Mononuclear cell (primary cell): ENCODE data around the gene PAK1. TPM values are rescaled to one million over a fixed set of nuclear protein-coding genes. Genes with fewer than 3 reads are reported as not detected.
"Not testable (repeated sequence)": the region's sequence is repeated elsewhere in the genome, so short reads cannot be mapped to it uniquely, and the experiment has no call there.

ENCODE experiments used
- H3K27me3 ChIP-seq: 2 replicates; pipeline ENCODE4 v1.6.0; 2011; ENCODE audit warnings: low read length, control low read depth; ENCODE audit not compliant: insufficient read depth
- H3K4me1 ChIP-seq: 2 replicates; pipeline ENCODE4 v1.5.1; 2011; ENCODE audit warnings: mild to moderate bottlenecking, low read length, control low read depth; ENCODE audit not compliant: insufficient read depth
- H3K4me3 ChIP-seq: 2 replicates; pipeline ENCODE4 v1.5.1; 2011; ENCODE audit warnings: mild to moderate bottlenecking, low read length, moderate library complexity
- H3K9me3 ChIP-seq: 2 replicates; pipeline ENCODE4 v1.5.1; 2011; ENCODE audit warnings: low read depth, mild to moderate bottlenecking, control low read depth, low read length
- total RNA-seq: library from RNA; depleted of rRNA; stranded (reverse); fragments of >200 nt; gene quantifications from one replicate; pipeline ENCODE4 v1.2.3, GENCODE V29; 2012

The PAK1 gene
- total RNA-seq, 1 donor, result 29.2 TPM

- Histone ChIP-seq H3K4me3 (no peak overlapping the region), H3K4me1 (no peaks in the 10 kb centered on the region), H3K27me3 (no peaks in the 10 kb centered on the region), H3K9me3 (no peaks in the 10 kb centered on the region)
Observed at GRCh38 chr11:77316733-77317342, 157.1 kb downstream of the PAK1 start.

DNA sequence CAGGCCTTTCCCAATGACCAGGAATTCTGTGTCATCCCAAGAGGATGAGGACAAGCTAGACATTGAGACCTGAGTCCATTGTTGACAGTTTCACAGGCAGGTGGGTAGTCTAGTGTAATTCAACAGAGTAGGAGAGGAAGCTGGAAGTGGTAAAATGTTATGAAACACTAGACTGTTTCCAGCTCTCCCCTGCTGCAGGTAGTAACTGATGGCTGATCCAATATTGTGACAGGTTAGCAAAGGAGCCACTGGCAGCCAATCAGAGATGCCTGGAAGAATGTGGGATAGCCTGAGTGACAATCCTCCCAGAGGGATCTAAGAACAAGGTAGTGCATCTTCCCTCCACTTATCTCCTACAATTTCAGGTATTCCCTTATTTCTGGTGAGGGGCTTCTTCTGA is 161.8 kb downstream of the PAK1 start:
- H3K4me1 ChIP-seq, result no peaks in the 10 kb centered on the region
- no peak overlapping the region for H3K4me3 ChIP-seq
- H3K27me3 ChIP-seq, result no peaks in the 10 kb centered on the region
- no peaks in the 10 kb centered on the region for H3K9me3 ChIP-seq

- Histone ChIP-seq H3K27me3 (no peaks in the 10 kb centered on the region), H3K9me3 (no peaks in the 10 kb centered on the region), H3K4me1 (no peaks in the 10 kb centered on the region), H3K4me3 (no peak overlapping the region)
Observed at GRCh38 chr11:77311701-77312100, 162.2 kb downstream of the PAK1 start.

GRCh38 chr11:77310721-77311120 is 163.2 kb downstream of the PAK1 start:
- Histone ChIP-seq H3K4me1 (no peaks in the 10 kb centered on the region), H3K9me3 (no peaks in the 10 kb centered on the region), H3K27me3 (no peaks in the 10 kb centered on the region)

DNA sequence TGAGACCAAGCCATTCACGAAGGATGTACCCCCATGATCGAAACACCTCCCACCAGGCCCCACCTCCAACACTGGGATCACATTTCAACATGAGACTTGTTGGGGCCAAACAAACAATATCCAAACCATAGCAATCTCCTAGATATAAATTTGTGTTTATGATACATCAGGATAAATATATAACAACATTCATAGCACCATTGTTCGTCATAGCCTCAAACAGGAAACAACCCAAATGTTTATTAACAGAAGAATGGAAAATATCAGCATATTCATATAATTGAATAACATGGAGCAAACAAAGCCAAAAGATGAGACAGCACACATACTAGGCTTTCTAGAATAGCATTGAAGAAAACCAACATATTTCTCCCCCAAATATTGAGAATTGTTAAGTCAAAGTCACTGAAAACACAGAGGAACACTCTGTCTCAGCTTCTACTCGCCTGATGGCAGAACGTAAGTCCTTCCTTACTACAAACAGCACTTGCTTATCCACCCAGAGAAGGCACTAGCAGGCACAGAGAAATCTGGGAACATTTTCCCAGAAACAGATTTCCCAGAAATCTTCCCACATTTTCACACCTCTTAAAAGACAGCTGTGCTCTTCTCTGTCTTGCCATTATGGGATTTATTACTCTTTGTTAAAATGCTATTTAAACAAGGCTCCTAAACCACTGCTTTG is 164.4 kb downstream of the PAK1 start:
- Histone ChIP-seq H3K4me3 (no peak overlapping the region), H3K27me3 (no peaks in the 10 kb centered on the region), H3K9me3 (no peaks in the 10 kb centered on the region), H3K4me1 (no peaks in the 10 kb centered on the region)

More at GRCh38 chr11:77310721-77311120, 163.2 kb downstream of the PAK1 start:
- H3K4me3 ChIP-seq, result no peak overlapping the region

GRCh38 chr11:77308838-77309237 is 165.1 kb downstream of the PAK1 start:
- Histone ChIP-seq H3K4me1 (no peaks in the 10 kb centered on the region), H3K9me3 (no peaks in the 10 kb centered on the region), H3K4me3 (no peak overlapping the region), H3K27me3 (no peaks in the 10 kb centered on the region)

- H3K4me1 ChIP-seq, result no peaks in the 10 kb centered on the region
- no peaks in the 10 kb centered on the region for H3K9me3 ChIP-seq
- no peak overlapping the region for H3K4me3 ChIP-seq
- no peaks in the 10 kb centered on the region for H3K27me3 ChIP-seq
Observed at GRCh38 chr11:77303328-77303727, 170.6 kb downstream of the PAK1 start.

DNA sequence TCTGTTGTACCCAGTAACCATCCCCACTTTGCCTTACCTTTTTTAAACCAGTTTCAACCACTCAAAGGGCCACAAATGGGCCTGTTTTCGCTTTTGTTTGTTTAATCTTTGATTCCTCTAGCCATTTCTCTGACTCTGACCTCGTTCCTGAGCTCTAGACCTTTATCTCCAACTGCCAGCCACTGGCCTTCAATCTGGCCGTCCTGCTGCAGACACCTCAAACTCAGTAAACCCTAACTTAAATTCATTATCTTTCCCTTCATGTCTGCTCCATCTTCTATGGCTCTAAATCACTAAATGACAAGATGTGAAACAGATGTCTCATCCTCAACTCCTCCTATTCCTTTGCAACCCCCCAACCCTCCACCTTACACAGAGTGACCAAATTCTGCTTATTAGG is 171.1 kb downstream of the PAK1 start:
- Histone ChIP-seq H3K4me1 (no peaks in the 10 kb centered on the region), H3K27me3 (no peaks in the 10 kb centered on the region), H3K9me3 (no peaks in the 10 kb centered on the region), H3K4me3 (no peak overlapping the region)

- no peak within 1 kb of the TSS for H3K4me3 ChIP-seq
- H3K4me1 ChIP-seq, result no peaks in the 10 kb centered on the region
- H3K27me3 ChIP-seq, result no peaks in the 10 kb centered on the region
- H3K9me3 ChIP-seq, result no peaks in the 10 kb centered on the region
Observed at GRCh38 chr11:77301510-77301909, 172.4 kb downstream of the PAK1 start, which contains the start of gene GDPD4. Gene GDPD4, minus strand, starts transcription at chr11:77301686. Its CDS starts 16,549 bp downstream, at chr11:77285137.

GRCh38 chr11:77300695-77301094 is 173.2 kb downstream of the PAK1 start:
- Histone ChIP-seq H3K4me3 (no peak overlapping the region), H3K27me3 (no peaks in the 10 kb centered on the region), H3K9me3 (no peaks in the 10 kb centered on the region), H3K4me1 (no peaks in the 10 kb centered on the region)

- not testable (repeated sequence) for H3K9me3 ChIP-seq, H3K4me3 ChIP-seq
Observed at GRCh38 chr11:77300028-77300427, 173.9 kb downstream of the PAK1 start.

DNA sequence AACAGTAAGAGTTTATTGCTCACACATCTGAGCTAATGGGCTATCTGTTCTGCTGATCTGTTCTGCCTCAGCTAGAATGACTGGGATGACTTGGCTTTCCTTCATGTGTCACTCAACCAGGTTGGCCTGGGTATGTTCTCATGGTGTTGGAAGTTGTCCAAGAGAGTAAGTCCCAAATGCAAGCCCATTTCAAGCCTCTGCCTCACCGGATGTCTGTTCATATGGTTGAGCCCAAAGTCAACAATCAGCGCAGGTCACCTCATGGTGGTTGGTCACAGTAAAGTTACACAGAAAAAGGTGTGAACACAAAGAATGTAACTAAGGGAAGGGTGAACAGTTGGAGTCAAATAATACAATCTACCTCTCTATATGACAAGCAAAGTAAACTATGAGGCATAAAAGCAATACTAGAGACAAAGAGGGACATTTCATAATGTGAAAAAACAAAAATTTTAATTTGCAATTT is 174.3 kb downstream of the PAK1 start:
- no peaks in the 10 kb centered on the region for H3K27me3 ChIP-seq
- H3K4me1 ChIP-seq, result no peaks in the 10 kb centered on the region
- no peak overlapping the region for H3K4me3 ChIP-seq
- H3K9me3 ChIP-seq, result no peaks in the 10 kb centered on the region

More at GRCh38 chr11:77300028-77300427, 173.9 kb downstream of the PAK1 start:
- not testable (repeated sequence) for H3K4me1 ChIP-seq, H3K27me3 ChIP-seq

DNA sequence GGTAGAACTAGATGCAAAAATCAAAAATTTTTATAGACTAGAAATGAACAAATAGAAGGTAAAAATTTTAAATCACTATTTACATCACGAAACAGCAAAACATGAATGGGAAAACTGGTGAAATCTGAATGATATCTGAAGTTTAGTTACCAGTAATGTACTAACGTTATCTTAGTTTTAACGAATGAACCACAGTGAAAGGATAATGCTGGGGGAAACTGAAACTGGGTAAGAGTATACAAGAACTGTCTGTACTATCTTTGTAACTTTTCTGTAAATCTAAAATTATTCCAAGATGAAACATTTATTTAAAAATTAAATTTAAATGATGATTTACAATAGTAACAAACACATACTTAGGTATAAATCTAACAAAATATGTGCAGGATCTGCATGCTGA is 179.9 kb downstream of the PAK1 start:
- Histone ChIP-seq H3K27me3 (no peaks in the 10 kb centered on the region), H3K4me1 (no peaks in the 10 kb centered on the region), H3K4me3 (no peak overlapping the region), H3K9me3 (no peaks in the 10 kb centered on the region)

DNA sequence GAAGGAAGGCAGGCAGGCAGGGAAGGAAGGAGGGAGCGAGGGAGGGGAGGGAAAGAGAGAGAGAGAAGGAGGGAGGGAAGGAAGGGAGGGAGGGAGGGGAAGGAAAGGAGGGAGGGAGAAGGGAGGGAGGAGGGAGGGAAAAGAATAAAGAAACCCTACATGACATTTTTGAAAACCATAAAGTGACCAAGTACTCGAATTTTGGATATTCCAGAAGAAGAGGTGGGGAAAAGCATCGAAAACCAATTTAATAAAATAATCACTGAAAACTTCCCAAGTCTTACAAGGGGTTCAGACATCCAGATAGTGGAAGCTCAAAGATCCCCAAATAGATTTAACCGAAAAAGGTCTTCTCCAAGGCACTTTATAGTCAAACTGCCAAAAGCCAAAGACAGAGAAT is 184.2 kb downstream of the PAK1 start:
- no peak overlapping the region for H3K4me3 ChIP-seq
- H3K27me3 ChIP-seq, result no peaks in the 10 kb centered on the region
- H3K9me3 ChIP-seq, result no peaks in the 10 kb centered on the region
- H3K4me1 ChIP-seq, result no peaks in the 10 kb centered on the region

- Histone ChIP-seq H3K27me3 (no peaks in the 10 kb centered on the region), H3K9me3 (no peaks in the 10 kb centered on the region), H3K4me3 (no peak overlapping the region), H3K4me1 (no peaks in the 10 kb centered on the region)
Observed at GRCh38 chr11:77287615-77288273, 186.2 kb downstream of the PAK1 start.
